K562 (cell line): ENCODE data around the gene UMODL1.
A peak's percentile ranks its signal among the peaks of the same experiment; 100 is the strongest.

Source experiments
- MTF1 ChIP-seq: fragments of 250-450 bp; sonication (Bioruptor Pico); IDR thresholded peaks from 2 replicates; pipeline ENCODE4 v1.9.0; 2021; ENCODE audit warnings: moderate library complexity, mild to moderate bottlenecking, inconsistent platforms, borderline replicate concordance
- ZNF766 ChIP-seq: fragments of 200-800 bp; sonication (Bioruptor generic); conservative IDR thresholded peaks from 2 replicates; pipeline ENCODE4 v1.6.1; 2016; ENCODE audit warnings: missing genetic modification characterization, missing compliant biosample characterization
- TF ChIP-seq, protein P1 (sequence below): sonication (generic); formaldehyde crosslinking; IDR thresholded peaks from 2 replicates; pipeline ENCODE4 v1.8.1; 2022; ENCODE audit warnings: missing genetic modification reagents
- TF ChIP-seq, protein P2 (sequence below), 3 experiments: IDR thresholded peaks in 2 of 3; conservative IDR thresholded peaks in 1 of 3; 2 replicates each; pipeline ENCODE4 v1.5.1; 2011 to 2012; ENCODE audit warnings: low read length in 3 of 3, mild to moderate bottlenecking in 3 of 3, control low read depth in 2 of 3, improper control_type of control experiment in 1 of 3, inconsistent platforms in 1 of 3, low read depth in 1 of 3, mixed read lengths in 1 of 3, moderate library complexity in 1 of 3; ENCODE audit not compliant: insufficient read depth in 2 of 3

DNA sequence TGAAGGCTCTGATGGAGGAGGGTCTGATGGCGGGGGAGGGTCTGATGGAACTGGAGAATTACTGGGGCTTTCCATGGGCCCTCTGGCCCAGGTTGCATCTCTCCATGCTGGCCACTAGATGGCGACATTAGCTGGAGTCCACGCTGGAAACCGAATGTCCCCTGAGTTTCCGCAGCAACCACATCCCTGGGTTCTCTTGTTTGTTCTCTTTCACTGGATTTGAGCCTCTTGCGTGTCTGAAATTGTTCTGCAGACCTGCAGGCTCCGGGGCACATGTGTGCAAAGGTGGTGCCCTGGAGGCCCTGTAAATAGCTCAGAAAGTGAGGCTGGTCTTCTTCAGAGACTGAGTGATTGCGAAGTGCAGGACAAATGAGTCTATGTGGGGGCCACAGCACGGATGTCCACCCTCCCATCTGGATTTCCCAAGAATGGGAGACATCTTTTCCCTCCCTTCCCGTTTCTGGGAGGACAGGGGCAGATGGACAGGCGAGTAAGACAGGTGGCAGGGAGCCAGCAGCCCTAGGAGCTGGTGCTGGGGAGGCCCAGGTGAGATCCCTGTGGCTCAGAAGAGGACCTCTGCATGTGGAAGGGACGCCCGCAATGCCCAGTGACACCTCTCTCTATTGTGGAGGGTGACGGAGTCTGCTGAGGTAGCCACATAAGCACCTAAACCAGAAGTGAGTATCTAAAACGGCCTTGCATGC is 74.6 kb downstream of the UMODL1 start:
- TF ChIP-seq MTF1 (CRISPR knock-in tag) (no peak), ZNF766 (CRISPR knock-in tag) (no peak)
- TF ChIP-seq, protein P1, sequence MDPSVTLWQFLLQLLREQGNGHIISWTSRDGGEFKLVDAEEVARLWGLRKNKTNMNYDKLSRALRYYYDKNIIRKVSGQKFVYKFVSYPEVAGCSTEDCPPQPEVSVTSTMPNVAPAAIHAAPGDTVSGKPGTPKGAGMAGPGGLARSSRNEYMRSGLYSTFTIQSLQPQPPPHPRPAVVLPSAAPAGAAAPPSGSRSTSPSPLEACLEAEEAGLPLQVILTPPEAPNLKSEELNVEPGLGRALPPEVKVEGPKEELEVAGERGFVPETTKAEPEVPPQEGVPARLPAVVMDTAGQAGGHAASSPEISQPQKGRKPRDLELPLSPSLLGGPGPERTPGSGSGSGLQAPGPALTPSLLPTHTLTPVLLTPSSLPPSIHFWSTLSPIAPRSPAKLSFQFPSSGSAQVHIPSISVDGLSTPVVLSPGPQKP (CRISPR knock-in tag) = no peak
- TF ChIP-seq, protein P2, sequence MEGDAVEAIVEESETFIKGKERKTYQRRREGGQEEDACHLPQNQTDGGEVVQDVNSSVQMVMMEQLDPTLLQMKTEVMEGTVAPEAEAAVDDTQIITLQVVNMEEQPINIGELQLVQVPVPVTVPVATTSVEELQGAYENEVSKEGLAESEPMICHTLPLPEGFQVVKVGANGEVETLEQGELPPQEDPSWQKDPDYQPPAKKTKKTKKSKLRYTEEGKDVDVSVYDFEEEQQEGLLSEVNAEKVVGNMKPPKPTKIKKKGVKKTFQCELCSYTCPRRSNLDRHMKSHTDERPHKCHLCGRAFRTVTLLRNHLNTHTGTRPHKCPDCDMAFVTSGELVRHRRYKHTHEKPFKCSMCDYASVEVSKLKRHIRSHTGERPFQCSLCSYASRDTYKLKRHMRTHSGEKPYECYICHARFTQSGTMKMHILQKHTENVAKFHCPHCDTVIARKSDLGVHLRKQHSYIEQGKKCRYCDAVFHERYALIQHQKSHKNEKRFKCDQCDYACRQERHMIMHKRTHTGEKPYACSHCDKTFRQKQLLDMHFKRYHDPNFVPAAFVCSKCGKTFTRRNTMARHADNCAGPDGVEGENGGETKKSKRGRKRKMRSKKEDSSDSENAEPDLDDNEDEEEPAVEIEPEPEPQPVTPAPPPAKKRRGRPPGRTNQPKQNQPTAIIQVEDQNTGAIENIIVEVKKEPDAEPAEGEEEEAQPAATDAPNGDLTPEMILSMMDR (IDR thresholded peaks at IDR 0.05 in 2 of 3, conservative IDR thresholded peaks at IDR 0.05 in 1 of 3; ENCODE audit: insufficient read depth in 2 of 3, low read depth in 1 of 3, low read length in 3 of 3) = peak; percentile 88 to 94 (median 93)
